C1 segment of cervical spinal cord (tissue), 14 donors: ENCODE measurements around the gene IPO9.
A peak's percentile ranks its signal among the peaks of the same experiment; 100 is the strongest.
"Not testable (repeated sequence)": the region's sequence is repeated elsewhere in the genome, so short reads cannot be mapped to it uniquely, and the experiment has no call there.

Experiments
- DNase-seq, 14 donors: peaks; one replicate each; lab custom pipeline; 2025; lab: John Stamatoyannopoulos, UW

IPO9 gene

GRCh38 chr1:201848230-201848629 lies 19.3 kb downstream of the IPO9 start:
- no peak for DNase-seq

DNA sequence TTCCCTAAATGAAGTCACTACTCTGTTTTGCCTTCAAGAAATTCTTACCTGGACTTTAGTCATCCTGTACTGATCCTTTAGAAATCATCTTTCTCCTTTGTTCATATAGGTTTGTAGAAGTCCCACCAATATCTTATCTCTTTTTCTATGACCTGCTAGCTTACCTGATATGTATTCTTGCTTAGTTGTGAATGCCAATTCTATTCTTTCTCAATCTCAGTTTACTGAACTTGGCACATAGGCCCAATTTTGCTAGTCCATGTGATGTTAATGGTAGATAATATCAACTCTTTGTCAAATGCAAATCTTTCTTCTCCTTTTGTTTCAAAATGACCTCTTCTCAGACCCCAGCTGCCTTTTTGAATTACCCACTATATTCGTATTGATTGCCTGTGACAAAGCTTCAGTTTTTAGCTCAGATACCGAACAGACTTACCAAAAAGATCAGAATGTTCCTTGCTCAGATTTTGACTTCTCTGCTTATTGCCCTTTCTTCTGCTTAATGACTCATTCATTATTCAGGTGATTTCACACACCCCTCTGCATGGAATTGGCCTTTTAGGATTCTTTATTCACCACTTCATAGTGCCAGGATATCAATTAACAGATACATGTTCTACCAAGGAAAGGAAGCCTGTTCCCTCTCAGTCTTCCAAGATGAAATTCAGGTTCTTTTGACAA lies 20.6 kb downstream of the IPO9 start:
- no peak for DNase-seq

- DNase-seq: peak in 1 of 14 donors; percentile 19
Measured at GRCh38 chr1:201850053-201850397, 21.1 kb downstream of the IPO9 start.

- no peak for DNase-seq
Measured at GRCh38 chr1:201851949-201852348, 23.0 kb downstream of the IPO9 start.

DNA sequence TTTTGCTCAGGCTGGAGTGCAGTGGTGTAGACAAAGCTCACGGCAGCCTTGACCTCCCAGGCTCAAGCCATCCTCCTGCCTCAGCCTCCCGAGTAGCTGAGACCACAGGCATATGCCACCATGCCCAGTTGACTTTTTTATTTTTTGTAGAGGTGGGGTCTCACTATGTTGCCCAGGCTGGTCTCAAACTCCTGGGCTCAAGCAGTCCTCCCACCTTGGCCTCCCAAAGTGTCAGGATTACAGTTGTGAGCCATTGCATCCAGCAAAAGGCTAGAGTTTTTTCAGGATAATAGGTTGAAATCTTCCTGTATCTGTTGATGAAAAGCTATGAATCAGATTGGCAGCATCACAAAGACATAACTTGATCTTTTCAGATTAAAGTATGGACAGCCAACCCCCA lies 27.8 kb downstream of the IPO9 start:
- DNase-seq: not testable (repeated sequence)

DNA sequence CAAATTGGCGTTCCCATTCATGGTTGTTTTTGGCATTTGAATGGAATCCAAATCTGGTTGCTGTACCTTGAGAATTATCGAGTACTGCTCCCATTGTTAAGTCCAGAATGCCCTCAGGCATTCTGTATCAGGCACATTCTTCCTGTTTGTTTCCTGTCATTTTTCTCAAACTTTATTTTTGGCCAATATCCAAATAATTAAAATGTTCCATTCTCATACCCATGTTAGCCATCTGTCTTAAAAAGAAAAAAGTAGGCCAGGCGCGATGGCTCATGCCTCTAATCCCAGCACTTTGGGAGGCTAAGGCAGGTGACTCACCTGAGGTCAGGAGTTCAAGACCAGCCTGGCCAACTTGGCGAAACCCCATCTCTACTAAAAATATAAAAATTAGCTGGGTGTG lies 30.5 kb downstream of the IPO9 start:
- DNase-seq: no peak

DNA sequence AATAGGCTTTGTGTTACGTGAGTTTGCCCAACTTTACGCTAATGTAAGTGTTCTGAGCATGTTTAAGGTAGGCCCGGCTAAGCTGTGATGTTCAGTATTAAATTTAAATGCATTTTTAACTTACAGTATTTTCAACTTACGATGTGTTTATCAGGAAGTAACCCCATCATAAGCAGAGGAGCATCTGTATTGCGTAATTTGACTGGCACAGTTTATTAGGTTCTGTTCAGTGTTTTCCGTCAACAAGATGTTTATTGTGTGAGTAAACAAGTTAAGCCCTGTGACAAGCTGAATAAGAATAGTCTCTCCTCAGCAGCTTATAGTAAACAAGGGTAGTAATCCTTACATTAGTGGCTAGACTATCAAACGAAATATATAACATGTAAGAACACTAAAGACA lies 32.5 kb downstream of the IPO9 start:
- DNase-seq: no peak

DNA sequence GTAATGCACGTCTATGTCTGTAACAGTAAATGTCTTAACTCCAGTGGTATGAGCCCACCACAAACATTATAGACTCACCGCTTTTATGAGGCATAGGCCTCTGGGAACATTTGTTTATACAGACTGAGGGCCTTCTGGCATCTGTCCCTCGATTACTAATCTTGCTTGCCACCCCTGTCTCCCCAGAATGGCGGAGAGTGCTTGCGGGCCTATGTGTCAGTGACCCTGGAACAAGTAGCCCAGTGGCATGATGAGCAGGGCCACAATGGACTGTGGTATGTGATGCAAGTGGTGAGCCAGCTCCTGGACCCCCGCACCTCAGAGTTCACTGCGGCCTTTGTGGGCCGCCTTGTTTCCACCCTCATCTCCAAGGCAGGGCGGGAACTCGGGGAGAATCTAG lies 41.4 kb downstream of the IPO9 start:
- no peak for DNase-seq

DNA sequence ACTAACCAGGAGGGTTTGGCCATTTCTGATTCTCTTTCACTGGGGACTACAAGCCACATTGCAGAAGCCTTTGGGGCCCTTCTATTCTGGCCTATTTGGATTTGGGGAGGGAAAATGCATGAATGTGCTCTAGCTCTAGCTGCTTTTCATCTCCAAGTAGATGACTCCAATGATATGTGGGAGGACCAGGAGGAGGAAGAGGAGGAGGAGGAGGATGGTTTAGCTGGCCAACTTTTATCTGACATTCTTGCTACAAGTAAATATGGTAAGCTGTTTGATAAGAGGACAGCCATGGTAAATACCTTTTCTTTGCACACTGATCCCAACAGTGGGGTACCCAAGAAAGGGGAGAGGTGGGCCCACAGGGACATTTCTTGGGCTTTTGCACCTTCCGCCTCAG lies 45.7 kb downstream of the IPO9 start:
- DNase-seq: no peak

- DNase-seq: no peak
Measured at GRCh38 chr1:201876148-201876818, 47.3 kb downstream of the IPO9 start.

DNA sequence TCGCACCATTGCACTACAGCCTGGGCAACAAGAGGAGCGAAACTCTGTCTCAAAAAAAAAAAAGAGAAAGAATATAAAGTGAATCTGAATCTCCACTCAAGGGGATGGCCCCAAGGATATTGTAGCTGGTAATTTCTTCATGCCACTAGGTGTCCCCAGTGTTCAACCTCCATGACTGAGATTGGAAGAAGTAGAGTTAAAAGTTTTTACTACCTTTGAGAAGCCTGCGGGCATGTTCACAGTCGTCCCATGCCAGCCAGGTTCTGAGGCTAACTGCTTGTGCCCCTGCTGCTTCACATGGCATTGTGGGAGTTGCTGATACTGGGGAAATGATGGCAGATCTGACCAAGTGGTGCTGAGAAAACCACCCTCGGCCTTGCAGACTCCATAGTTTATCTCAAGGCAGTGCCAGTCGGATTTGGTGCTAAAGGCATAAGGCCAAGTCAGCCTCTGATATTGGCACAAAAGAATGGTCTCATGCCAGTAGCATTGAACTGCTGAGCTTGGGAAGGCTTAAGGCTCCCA lies 49.0 kb downstream of the IPO9 start:
- DNase-seq: peak in 7 of 14 donors; percentile 27 to 65 (median 43)

- no peak for DNase-seq
Measured at GRCh38 chr1:201880928-201881571, 52.1 kb downstream of the IPO9 start.

- no peak for DNase-seq
Measured at GRCh38 chr1:201881617-201882016, 52.7 kb downstream of the IPO9 start.

DNA sequence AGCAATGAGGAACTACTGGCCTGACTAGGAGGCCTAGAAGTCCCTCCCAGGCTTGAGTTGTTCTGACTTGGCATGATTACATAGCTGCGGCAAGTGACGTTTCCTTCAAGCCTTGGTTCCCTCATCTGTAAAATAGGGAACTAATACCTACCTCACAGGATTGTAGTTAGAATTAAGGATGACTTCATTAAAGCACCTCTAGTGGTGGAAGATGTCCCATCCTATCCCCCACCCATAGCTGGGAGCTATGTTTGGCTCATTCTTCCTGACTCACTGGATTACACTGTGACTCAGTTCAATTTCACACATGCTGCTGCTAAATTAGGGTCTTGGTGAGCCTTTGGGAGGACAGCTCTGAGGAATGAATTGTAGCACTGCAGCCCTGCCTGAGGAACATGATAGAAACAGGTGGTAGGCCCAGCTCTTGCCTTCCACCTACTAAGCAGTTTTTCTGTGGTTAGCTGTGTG lies 53.7 kb downstream of the IPO9 start:
- DNase-seq: no peak

- DNase-seq: no peak
Measured at GRCh38 chr1:201883266-201883665, 54.3 kb downstream of the IPO9 start.

DNA sequence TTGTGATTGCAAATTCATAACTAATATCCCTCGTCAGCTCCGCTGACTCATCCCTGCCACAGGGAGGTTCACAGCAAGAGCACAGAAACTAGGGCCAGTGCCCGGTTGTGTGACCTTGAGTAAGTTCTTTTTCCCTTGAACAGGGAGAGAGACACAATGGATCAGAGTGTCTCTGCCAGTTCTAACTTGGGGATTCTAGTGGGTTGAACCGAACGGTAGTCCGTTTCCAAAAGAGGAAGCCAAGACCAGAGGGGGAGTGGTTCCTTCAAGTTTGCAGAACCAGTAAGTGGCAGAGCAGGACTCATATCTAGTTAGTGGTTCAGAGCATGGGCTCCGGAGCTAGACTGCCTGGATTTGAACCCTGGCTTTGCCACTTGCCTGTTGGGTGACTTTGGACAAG lies 54.8 kb downstream of the IPO9 start:
- peak in 3 of 14 donors; percentile 29 to 44 (median 36) for DNase-seq

DNA sequence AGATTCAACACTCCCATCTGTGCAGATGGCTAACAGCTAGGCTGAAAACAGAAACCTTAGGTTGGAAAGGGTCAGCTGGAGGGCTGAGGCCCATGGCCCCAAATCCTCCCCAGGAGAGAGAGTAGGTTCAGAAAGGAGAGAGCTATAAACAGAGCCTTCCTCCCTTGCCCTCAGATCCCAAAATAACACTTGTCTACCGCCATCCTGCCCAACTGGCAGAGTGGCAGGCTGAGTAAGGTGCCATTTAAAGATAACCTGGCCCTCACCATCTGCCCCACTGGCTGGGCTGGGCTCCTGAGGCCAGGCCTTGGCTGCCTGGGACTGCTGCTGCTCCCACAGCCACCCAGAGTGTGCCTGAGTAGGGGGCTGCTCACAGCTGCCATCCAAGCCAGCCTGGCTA lies 55.5 kb downstream of the IPO9 start:
- DNase-seq: peak in 1 of 14 donors; percentile 31

DNA sequence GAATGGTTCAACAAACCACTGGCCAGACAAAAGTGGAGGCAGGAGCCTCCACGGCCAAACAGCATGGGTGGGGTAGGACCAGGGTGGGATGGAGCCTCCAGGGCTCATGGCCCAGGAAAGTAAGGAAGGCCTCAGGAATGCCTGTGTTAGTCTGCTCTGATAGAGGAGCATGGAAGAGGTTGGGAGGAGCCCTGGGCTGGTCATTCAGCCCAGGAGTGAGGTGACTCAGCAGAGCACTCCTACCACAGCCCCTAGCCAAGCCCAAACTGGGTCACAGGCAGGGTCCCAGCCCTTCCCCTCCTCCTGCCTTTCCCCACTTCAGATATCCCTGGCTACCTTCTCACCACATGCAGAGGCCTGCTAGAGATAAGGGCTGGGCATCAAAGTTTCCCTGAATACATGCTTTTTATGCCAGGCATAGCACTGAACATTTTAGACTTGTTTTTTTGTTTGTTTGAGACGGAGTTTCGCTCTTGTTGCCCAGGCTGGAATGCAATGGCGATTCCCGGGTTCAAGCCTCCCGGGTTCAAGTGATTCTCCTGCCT lies 56.6 kb downstream of the IPO9 start:
- no peak for DNase-seq

GRCh38 chr1:201886103-201886885 lies 57.3 kb downstream of the IPO9 start:
- DNase-seq: no peak

DNA sequence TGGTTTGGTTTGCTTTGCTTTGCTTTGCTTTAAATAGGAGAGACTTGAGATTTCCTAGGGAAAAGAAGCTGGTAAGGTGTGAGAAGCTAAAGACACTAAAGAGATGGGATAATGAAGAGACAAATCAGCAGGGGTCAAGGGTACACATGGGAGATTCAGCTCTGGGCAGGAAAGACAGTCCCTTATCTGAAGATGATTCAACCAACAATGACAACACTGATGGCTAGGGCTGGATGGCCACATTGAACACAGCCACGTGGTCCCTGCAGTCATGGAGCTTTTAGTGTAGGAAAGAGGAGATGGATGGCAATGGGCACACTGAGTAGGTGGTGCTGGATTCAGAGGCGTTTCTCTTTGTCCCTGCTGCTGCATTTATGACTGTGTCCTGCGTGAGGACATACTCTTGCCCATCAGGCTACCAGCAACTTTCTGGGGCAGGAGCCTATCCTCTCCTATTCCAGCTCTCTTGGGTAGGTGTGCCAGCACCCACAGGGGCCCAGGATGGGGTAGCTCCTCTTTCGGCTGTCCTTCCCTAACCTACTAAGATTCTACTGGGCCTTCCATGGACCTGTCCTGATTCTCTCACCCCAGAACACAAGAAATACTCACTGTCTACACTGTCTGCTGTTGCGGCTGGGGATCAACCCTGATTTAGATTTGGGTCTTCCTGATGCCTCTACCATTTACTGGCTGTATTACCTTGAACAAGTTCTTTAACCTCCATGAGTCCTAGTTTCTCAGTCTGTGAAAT lies 58.3 kb downstream of the IPO9 start:
- peak in 3 of 14 donors; percentile 17 to 29 (median 28) for DNase-seq
